Inferior parietal cortex (tissue), 1 donor: ENCODE data around the gene TMC4.

Experiments
- DNase-seq: peaks from one replicate; pipeline ENCODE4 v3.0.0-alpha.2; 2016; ENCODE audit errors: extremely low spot score

The TMC4 gene

DNA sequence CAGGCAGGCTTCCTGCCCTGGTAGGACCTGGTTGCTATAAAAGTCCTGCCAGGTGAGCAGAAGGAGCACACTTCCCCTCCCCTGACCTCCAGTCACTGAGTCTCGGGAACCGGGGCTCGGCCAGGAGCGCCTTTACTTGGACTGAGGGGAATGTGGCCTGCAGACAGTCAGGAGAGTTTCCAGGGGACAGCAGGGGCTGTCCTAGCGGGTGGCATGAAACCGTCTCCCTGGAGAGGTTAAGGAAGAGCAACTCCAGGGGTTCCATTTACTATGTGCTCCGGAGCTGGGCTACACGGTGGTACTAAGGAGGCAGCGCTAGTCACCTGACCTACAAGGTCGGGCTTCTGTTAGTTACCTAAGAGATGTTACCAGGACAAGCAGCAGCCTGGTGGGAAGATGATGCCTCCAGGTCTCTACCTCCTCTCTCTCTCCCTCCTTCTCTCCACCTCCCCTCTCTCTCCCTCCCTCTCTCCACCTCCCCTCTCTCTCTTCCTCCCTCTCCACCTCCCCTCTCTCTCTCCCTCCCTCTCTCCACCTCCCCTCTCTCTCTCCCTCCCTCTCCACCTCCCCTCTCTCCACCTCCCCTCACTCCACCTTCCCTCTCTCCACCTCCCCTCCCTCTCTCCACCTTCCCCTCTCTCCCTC is 39.5 kb downstream of the TMC4 start:
- DNase-seq, result no peak

DNA sequence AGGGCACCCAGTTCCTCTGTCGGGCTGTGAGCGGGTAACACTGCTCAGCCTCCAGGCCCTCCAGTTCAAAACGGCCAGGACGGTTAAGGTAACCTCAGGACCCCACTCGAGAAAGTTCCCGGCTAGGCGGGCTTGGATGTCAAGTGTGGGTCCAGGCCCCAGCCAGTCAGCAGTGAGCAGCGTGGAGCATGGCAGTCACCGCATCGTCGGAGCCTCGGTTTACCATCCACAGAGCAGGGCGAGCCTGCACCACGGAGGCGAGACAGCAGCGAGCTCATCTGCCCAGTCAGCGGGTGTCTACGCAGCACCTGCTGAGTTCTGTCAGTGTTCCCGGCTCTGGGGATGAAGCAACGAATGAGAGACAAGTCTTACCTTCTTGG is 43.4 kb downstream of the TMC4 start:
- DNase-seq, result no peak

DNA sequence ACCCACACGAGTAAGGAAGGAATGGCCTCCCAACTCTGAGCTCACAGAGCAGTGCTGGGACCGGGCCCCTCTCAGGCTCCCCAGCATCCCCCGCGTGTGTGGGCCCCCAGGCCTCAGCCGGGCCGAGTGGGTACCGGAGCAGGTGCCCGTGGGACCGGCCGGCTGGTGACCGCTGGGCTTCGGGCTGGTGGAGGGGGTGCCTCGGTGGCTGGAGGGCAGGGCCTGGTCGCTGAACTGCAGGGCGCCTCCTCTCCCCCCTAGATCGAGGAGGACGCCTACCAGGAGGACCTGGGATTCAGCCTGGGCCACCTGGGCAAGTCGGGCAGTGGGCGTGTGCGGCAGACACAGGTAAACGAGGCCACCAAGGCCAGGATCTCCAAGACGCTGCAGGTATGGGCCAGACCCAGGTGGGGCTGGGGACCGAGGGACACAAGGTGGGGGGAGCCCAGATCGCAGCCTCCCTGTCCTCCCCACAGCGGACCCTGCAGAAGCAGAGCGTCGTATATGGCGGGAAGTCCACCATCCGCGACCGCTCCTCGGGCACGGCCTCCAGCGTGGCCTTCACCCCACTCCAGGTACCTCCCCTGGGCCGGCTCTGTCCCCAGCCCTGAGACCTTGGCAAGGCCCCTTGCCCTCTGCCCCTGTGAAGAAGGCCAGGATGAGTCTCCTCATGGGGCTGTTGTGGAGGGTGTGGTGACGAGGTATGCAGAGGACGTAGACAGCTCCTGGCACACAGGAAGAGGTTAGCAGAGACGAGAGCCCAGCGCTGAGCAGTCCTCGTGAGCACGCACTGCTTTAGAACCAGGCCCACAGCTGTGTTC is 44.0 kb downstream of the TMC4 start:
- DNase-seq, result no peak

DNA sequence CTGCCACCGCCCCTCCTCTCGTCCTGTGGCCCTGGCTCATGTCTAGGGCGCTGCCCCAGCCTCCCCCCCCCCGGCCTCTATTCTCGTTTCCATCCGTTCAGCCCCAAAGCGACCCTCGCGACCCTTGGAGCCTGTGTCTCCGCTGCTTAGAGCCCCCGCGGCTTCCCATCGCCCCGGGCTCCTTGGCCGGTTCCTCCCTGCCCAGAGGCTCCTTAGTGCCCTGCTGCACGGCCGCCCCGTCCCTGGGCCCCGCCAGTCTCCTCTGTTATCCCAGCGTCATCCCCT is 44.6 kb downstream of the TMC4 start:
- DNase-seq, result no peak

DNA sequence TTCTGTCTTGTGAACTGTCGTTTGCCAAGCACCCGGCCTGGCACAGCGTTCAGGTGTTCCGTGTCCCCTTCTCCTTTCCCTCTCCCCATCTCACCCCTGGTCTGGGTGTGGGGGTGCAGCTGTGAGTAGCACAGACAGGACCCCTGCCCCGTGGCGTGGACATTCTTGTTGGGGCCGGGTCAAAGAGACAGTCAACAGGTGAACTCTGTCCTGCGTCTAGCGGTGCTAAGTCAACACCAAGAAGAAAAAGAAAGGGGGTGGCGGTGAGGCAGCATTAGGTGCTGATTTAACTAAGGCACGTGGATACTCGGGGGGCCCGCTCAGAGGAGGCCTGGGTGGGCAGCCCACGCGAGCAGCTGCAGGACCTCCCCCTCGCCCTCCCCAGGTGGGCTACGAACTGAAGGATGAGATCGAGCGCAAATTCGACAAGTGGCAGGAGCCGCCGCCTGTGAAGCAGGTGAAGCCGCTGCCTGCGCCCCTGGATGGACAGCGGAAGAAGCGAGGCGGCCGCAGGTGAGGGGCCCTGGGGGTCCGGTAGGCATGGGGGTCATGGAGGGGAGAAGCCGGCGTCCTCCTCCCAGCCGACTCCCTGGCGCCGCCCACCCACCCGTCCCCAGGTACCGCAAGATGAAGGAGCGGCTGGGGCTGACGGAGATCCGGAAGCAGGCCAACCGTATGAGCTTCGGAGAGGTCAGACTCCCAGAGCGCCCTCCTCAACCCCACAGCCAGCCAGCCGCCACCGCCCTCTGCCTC is 45.1 kb downstream of the TMC4 start:
- no peak for DNase-seq

DNA sequence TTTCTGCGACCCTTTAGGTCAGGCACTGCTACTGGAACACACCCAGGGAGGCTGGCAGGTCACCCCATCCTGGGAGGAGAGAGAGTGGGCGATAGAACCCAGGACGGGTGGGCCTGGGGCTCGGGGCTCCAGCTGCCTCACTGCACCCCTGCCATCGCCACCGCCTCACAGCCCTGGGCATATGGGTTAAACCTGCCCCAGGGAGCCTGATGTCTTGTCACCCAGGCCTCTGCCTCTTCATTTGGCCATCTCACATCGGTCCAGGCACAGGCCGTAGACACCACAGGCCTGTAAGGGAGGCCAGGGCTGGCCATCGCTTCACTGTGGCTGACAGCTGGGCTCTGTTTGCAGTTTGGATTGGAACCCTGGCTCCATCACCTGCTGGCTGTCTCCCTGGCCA is 47.2 kb downstream of the TMC4 start:
- DNase-seq, result no peak

DNA sequence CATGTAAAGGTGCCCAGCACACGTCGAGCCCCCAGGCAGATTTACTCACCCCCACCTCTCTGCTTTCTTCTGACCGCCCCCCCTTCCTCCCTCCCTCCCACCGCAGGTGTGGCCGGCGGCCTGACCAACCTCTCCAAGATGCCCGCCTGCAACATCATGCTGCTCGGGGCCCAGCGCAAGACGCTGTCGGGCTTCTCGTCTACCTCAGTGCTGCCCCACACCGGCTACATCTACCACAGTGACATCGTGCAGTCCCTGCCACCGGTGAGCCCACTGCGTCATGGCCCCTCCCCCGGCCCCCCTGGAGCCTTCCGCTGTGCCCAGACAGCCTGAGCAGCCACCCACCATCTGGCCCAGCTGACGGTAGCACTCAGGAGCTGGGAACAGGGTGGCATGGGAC is 48.6 kb downstream of the TMC4 start:
- DNase-seq, result no peak

DNA sequence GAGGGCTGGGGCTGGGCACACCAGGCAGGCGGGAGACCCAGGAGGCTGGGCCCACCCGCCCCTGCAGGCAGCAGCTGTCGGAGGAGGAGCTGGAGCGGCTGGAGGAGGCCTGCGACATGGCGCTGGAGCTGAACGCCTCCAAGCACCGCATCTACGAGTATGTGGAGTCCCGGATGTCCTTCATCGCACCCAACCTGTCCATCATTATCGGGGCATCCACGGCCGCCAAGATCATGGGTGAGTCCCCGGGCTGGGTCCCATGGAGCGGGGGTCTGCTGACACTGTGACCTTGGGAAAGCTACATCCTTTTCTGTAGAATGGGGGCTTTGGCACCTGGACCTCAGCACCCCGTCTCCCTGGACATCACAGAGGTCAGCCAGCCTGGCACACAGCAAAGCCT is 49.3 kb downstream of the TMC4 start:
- DNase-seq, result no peak

DNA sequence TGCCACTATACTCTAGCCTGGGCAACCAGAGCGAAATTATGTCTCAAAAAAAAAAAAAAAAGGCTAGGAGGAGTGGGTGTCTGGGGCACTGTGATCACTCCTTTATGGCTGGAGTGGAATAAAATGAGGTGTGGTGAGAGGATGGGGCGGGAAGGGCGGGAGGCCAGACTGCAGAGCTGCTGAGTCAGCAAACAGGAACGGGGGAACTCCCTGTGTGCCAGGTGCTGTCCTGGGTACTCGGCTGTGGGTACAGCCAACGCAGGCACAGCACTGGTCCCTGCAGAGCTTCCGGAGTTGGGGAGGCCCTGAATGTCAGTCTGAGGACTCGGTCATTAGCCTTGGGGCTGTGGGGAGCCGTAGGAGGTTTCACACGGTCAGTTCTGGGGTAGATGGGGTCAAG is 51.7 kb downstream of the TMC4 start:
- DNase-seq, result no peak

DNA sequence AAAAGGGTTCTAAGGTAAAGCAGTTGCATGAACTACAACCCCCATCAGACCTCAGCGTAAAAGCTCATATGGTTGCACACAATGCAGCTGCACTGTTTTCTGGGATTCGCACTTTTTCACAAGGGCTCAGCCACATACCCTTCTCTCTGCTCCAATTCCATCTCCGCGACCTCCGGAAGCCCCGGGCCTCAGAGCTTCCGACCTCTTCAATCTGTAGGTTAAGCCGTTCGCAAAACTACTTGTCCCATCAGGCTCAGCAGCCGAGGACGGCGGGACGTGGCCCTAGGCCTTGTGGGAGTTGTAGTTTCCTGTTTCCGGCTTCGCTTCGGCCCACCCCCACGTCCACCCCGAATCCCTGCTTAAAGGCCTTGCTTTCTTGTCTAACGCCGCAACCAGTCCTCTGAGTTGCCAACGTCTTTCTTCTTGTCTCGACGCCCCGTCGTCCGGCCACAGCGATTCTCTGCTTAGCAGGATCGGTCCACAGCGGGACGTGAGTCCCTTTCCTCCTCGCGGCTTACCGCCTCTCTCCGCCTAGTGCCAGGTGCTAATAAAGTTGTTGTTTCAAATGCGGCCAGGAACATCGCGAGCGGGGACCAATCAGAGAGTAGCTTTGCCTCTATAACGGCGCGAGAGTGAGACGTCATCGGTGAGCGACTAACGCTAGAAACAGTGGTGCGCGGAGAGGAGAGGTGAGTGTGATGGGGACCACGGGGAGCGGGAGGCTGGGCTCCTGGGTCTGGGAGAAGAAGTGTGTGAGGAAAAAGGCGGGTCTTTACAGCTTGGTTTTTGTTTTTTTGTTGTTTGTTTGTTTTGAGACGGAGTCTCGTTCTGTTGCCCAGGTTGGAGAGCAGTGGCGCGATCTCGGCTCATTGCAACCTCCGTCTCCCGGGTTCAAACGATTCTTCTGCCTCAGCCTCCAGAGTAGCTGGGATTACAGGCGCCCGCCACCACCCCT is 57.6 kb downstream of the TMC4 start, which contains the start of the genes PRPF31 and TFPT:
Gene PRPF31 (plus strand): TSS at position 646 of the 955 bp plus-strand sequence. CDS start 2,525 bp downstream, outside the sequence.
Gene TFPT (minus strand): TSS at position 549 of the 955 bp plus-strand sequence. CDS start 388 bp downstream, at position 161.
- peak; percentile 100 for DNase-seq

DNA sequence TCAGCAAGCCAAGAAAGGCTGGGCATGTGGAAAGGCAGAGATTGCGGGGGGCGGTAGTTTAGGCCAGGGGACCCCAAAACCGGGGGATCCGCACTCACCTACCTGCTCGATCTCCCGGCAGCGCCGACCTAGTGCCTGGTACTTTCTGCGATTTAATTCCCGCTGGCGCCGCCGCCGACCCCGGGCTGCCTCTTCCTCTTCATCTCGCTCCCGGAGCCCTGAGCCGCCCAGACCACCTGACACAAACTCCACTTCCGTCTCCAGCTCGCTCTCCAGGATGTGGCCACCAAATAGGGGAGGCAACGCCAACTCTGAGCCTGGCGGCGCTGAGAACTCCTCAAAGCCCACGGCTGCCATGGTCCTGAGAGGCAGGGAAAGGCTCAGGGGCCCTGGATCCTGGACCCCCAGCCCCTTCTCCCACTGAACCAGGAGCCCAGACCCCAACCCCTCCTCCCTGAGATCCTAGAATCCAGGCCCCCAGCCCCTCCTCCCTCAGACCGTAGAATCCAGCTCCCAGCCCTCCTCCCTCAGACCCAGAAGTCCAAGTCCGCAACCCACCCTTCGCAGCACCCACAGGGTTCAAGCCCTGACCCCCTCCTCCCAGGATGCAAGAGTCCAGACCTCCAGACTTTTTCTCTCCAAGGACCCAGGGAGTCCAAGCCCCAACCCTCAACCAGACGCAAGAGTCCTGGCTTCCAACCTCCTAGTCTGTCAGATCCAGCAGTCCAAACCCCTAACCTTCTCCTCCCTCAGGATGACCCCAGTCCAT is 58.4 kb downstream of the TMC4 start:
- no peak for DNase-seq
